ENCODE data around the gene HMCN1.
"Not testable (repeated sequence)": the region's sequence is repeated elsewhere in the genome, so short reads cannot be mapped to it uniquely, and the experiment has no call there.

The HMCN1 gene

DNA sequence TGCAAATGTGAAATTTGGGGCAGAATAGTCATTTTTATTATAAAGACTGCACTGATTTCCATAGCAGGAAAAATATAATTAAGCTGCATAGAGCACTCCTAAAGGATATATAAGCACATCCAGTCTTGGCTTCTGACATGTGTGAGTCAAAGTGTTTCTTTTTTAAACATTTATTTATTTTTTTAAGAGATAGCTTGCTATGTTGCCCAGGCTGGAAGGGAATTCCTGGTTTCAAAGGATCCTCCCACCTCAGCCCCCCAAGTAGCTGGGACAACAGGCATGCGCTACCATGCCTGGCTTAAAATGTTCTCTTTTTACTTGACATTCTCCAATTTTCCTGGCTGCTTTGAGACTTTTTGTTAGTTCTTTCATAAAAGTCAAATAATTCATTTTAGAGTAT, 126.1 kb downstream of the HMCN1 start:
- no peak for DNase-seq

DNA sequence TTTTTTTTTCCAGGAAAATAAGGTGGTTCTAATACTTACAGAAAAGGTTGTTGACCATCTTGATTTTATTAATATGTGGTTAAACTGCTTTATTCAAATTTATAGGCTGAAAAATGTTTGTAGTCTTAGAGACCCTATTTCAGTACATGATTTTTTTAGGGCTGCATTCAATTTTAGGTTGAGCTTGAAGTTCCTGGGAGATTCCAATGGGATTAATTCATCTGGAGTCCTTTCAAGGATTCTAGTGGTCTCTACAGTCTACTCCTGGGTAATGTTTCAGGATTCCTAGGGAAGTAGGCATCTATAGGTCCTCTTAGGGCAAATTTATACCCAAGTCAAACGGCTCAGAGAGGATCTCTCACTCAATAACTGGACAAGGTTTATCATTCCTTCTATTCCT, 126.7 kb downstream of the HMCN1 start:
- DNase-seq = no peak

DNA sequence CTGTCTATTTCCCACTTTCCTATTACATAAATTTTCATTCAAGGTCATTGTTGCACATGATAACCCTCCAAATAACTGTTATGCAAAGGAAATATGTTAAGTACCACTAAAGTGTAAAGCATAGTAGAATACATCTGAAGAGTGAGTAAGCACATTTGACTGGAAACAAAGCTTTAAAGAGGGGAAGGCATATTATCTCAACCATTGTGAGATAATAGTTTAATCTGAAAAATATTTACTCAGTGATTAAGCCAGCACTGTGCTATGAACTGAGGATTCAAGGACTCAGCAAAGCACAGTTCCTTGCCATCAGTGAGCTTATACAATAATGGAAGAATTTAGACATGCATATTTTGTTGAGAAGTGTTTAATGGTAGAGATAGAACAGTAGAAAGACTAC, 127.4 kb downstream of the HMCN1 start:
- DNase-seq = no peak

DNA sequence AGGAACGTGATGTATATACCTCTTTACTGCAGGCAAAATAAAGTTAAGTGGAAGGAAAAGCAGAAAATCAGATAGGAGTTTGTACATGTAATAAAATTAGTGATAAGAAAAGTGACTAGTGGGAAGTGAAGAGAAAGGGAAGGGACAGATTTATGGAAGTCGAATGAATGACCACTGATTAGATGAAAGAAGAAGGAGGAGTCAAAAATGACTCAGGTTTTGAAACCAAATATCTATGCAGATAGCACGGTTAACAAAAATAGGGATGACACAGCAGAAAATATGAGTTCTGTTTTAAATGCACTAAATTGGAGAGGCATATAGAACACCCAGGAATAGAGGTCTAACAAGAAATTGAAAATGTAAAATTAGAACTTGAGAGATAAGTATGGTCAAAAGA, 128.0 kb downstream of the HMCN1 start:
- no peak for DNase-seq

DNA sequence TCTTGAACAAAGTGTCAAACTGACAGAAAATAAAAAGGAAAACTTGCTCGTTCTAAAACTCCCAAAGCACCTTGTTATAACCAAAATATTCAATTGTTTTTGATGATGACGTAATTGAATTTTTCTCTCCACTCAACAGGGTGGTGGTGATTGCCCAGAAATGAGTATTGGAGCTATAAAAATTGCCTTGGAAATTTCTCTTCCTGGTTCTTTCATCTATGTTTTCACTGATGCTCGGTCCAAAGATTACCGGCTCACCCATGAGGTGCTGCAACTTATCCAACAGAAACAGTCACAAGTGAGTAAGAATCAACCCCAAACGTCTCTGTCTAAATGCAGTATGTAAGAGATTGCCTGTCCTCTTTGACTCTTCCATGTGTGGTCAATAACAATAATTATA, 130.1 kb downstream of the HMCN1 start:
- DNase-seq = no peak

DNA sequence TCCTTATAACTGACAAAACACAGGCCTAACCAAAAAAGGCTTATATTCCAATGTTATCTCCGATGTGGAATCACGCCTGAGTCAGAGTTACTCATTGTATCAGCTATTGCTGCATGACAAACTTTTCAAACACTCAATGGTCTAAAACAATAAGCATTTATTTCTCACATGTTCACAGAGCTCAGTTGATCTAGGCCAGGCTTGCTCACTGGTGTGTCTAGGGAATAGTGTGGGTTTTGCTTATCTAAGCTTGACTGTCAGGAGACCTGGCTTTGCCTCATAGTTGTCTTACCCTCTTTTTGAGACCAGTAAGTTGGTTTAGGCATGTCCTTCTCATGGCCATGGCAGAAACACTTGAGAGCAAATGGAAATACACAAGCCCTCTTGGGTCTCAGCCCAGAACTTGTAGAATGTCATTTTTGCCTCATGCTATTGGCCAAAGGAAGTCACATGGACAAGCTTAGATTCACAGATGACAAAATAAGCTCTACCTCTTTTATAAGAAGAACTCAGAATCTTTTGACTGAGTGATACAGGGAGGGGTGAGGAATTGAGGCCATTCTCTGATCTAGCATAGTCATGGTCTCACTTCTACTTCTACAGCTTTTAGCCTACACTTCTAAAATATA, 130.8 kb downstream of the HMCN1 start:
- DNase-seq = no peak

DNA sequence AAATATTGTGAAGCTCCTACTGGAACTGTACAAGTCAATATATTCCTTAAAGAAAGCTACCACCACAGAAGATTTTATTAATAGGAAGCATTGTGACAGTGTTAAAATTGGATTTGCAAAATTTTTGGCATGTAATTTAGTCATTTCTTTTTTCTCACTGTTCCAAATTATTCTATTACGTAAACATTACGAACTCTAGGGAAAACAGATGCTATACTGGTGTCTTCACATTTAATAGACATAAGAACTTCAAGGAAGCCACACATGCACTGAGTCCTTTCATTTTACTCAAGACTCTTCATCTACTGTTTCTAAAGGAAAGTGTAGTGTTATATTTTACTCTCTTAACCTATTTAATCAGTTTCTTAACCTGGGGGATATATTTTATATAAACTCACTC, 135.4 kb downstream of the HMCN1 start:
- DNase-seq = no peak

DNA sequence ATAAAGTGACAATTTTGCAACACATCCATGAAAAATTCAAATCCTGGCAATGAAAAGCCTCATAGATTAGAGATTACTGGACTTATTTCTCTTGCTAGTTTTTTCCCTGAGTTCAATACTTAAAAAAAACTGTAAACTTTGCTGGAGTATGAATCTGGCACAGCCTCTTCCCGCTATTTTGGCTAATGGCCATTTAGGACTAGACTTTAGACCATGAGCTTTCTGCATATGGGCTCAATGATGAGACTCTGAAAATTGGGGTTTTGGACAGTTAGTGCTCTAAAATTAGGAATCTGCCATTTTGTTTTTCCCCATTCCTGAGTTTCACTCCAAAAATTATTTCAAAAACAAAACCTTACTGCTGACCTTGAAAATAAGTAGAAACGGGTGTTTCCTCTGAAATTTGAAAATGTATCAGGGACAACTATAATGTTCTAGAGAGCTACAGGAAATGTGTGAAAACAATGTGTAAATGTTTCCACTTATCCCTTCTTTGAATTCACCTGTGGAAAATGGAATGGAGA, 137.5 kb downstream of the HMCN1 start:
- DNase-seq = no peak

DNA sequence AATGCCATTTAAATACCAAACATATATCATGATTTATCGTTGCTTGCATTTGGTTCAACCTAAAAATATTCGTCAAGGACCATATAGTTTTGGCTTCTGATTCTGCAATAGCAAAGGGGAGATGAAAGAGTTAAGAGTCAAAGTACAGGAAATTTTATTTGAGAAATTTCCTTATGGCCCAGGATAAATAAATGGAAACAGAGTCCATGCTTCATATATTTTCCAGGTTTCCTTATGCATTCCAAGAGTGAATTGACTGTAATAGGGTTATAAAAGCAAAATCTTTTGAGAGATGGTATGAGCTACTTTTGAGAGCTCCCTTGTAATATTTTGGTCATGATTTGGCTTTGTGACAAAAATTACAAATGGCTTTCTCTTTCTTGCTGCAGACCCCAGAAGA, 140.1 kb downstream of the HMCN1 start:
- no peak for DNase-seq

DNA sequence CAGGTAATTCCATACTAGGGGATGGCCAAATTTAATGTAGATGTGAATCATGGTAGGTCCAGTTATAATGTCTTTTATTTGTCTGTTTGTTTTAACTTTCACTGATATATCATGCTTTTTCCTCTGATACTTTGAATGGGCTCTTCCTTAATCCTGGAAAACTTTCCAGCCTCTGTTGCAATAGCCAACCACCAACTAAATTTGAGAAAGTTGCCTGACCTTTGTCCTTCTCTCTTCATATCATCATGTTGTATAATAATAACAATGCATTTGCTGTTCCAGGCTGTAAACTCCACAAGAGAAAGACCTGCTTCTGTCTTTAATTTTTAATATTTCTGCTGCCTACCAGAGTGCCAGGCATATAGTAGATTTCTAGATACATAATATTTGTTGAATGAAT, 146.1 kb downstream of the HMCN1 start:
- DNase-seq = no peak

DNA sequence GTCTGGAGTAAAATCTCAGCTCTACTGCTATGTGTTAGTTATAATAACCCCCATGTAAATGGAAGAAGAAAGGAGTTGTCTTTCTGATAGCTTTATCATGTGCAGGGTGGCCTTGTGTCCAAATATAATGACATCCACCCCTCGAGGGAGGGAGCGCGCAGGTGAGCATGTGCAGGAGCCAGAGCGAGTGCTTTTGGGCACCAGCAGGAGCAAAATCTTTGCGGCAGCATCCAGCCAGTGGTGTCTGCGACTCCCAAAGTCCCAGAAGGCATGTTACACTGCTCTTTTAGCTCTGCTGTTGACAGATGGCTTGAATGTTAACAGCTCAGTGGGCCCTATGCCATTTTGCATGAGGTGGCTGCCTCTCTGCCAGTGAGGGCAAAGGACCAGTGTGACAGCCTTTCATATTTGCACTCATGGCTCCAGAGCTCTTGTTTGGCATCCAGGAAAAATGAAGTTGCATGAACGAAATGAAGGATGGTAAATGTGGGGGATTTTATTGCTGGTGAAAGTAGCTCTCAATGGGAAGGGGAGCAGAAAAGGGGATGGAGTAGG, 146.7 kb downstream of the HMCN1 start:
- no peak for DNase-seq

DNA sequence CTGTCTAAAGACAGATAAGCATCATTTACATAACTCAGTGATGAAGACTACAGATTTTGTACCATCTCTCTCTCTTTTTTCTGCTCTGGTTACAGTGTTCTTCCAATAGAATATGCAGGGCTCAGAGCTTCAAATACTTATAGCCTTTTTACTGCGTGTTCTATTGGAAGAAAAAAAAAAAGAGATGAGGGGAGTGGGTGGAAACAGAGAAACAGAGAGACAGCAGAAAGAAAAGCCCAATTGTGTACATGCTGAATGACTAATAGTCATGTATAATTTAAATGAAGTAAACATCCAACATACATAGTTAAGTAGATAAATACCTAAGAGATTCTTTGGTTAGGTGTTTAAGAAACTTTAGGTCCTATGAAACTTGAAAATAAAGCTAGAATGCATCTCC, 151.9 kb downstream of the HMCN1 start:
- DNase-seq = no peak

DNA sequence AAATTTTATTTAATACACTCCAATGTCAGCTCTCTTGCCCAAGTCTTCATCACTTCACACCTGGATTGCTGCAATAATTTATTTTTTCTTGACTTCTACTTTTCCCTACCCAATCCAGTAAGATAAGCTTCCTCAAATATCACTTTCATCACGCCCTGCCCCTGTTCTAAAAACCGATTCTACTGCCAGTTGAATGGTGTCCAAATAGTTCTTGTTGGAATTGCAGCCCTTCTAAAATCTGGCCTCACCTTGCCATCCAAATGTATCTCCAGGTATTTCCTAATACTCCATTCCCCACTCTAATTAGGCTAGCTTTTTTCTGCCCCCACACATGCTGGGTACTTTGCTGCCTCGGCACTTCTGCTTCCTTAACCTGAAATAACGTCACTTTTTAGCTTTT, 152.5 kb downstream of the HMCN1 start:
- DNase-seq = no peak

DNA sequence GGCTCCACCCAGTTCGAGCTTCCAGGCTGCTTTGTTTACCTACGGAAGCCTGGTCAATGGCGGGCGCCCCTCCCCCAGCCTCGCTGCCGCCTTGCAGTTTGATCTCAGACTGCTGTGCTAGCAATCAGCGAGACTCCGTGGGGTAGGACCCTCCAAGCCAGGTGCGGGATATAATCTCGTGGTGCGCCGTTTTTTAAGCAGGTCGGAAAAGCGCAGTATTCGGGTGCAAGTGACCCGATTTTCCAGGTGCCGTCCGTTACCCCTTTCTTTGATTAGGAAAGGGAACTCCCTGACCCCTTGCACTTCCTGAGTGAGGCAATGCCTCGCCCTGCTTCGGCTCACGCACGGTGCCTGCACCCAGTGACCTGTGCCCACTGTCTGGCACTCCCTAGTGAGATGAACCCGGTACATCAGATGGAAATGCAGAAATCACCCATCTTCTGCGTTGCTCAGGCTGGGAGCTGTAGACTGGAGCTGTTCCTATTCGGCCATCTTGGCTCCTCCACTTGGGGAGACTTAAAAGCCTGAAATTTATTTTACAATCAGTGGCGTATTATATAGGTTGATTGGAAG, 158.7 kb downstream of the HMCN1 start:
- not testable (repeated sequence) for DNase-seq

DNA sequence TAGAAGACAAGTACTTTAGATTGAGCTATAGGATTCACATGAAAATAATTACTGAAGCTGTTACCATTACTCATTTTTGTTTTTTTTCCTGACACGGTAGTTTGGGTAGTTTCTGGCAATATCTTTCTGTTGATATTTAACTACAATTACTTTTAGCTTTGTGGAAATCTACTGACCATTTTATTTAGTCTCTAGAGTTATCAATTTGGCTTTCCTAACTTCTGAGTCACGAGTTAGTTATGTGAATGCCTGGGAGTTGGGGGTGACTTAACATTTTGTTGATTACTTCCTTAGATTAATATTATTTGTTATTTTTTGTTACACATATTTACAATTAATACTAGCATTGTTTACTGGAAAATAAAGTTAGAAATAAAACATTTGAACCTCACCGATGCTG, 160.6 kb downstream of the HMCN1 start:
- DNase-seq = no peak

DNA sequence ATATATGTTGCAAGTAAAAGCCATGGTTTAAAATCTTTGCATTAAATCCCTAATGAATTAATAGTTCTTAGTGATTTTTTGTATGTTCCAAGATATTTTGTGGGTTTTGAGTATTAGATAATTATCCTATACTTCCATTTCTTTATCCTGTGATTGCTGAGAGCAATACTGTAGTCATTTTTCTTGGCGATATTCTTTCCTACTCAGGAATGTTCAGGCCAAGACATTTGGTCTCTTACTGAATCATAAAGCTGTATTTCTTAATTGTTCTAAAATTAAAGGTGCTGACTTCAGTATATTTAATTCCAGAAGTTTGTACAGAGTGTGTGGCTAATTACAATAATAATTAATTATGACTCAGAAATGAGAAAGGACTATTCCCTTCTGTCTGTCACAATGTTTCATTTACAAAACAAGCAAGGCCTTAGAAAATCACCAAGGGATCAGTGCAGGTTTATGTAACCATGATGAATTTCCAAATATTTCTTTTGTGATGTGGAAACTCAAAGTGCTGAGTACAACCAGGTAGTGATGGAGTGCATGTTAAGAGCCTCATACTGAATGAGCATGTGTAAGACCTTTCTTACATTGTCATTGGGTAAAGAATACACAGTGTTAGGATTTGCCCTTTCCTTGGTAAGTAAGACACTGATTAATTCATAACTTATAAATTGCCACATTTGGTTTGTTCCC, 161.2 kb downstream of the HMCN1 start:
- no peak for DNase-seq

DNA sequence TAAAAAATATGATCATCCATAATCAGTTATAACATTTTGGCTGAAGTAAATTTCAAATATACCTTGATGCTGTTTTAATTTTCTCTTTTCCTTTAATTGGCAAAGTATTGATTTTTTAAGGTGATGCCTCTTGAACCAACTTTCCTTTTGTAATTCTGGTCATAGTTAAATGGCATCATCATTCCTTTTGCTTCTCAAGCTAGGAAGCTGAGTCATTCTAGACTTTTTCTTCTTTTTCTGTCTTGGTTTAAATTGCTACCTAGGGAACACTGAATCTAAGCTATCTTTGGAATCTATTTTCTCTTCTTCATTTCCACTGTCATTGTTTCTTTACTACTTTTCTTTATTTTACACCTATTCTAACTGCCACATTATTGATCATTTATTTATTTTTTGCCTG, 162.7 kb downstream of the HMCN1 start:
- no peak for DNase-seq

DNA sequence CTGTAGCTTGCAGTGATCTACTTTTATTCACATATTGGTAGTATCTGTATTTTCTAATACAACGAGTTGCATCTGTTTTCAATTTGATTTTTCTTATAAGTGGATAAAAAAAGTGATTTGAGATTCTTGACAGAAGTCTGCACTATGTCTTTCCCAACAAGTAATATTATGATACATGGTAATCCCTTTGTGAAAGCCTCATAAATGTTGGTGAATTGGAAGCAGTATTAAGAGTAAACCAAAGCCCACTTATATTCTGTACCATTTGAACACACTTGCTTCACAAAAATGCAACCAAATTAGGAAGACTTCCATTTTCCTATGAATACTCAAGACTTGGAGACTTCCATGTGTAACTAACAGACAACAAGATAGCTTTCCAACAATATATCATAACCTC, 172.0 kb downstream of the HMCN1 start:
- no peak for DNase-seq

DNA sequence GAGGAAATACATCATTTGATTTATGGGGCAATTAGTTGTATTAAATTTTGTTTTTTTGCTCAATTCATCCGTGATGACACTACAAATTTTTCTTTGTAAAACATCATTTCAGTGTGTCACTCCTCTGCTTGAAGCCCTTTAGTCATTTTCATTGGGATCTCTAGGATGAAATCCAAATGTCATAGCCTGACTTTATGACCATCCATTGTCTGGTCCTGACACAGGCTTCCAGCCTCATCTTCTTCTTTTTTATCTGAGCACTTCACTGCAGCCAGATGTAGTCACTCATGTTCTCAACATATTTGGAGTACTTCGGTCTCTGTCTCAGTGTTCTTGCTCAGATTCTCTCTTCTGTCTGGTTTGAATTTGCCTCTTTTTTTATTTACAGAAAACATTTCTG, 173.1 kb downstream of the HMCN1 start:
- no peak for DNase-seq

DNA sequence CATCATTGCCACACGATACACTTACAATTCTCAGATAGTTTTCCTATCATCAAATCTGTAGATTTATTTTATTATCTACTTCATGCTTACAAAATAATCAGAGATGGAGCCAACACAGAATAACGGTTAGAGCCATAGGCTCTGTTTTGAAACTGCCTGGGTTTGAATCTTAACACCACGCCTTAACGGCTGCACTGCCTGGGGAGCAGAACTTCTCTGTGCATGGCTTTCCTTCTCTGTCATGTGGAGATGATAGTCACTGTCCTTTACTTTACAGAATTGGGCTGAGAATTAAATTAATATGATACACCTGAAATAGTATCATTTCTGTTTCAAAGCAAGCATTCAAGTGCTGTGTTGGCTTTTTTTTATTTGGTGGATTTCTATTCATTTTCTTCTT, 177.8 kb downstream of the HMCN1 start:
- no peak for DNase-seq

DNA sequence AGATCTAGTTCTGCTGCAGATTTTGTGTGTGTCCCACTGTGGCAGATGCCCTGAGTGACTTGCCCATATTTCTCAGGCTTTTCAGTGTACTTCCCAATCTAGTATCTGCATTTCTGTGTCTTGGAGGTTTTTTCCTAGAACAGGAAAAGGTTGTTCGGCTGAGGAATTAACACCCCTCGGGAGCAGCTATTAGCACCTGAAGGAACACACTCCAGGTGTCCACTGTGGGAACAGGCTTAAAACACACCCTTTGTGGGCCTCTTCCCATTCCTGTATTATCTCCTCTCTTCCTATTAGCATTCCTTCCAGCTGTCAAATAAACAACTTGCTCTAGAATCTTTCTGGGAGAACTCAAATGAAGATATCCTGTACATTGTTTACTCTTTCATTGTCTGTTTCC, 178.3 kb downstream of the HMCN1 start:
- DNase-seq = no peak

DNA sequence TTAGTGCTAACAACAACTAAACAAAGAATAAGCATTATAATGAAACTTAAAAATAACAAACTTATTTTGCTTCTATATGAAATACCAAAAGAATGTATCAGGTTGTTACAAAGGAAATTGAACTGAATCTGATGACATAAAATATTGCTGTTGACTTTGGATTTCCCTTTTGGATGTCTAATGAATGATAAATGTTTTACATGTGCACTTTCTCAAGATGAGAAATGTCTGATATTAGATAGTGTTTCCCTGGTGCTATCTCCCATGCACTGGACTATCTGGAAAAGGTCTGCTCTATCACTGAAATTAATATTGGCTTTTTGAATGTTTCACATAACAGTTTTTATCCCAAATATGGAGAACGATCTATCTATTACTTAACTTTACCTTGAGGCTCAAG, 179.9 kb downstream of the HMCN1 start:
- DNase-seq = no peak

DNA sequence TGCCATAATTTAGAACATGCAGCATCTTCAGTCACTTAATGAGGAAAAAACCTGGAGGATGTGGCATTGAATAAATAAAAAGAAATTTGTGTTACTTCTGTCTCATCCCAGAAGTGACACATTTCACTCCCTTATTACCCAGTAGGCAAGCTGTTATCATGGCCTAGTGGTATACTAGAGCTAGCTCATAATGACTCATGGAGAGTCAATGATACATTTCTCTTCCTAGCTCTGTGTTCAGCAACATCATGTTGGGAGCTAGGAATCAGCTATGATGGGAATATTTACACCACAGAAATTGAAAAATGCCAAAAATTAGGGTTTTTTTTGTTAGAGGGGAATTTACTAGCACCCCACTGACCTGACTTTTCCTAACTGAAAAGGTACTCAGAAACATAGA, 182.7 kb downstream of the HMCN1 start:
- DNase-seq = no peak

DNA sequence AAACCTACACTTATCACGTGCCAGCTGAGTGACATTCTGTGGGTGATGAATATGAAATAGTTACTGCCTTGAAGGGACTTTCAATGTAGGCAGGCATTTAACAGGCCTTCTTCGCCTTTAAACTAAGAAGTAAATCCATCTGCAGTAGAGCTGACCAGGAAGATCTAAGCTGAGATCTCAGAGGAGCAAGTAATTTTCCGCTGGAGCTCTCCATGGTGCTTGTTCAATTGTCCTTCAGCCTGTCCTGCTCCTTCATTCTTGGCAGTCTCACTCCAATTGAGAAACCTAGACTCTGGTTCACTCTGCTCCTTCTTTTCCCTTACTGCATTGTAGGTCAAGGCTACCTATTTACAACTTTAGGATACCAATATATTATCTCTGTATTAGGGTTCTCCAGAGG, 183.5 kb downstream of the HMCN1 start:
- no peak for DNase-seq
